Activated CD4-positive, alpha-beta memory T cell treated with anti-CD3 and anti-CD28 coated beads for 36 hours (primary cell): ENCODE measurements around the gene CNTN4. TPM values are rescaled to one million over a fixed set of nuclear protein-coding genes. Genes with fewer than 3 reads are reported as not detected.

ENCODE experiments used
- CTCF ChIA-PET: fragments of 350-600 bp; sonication (Branson Sonifier 250); formaldehyde crosslinking; loops from one replicate; lab custom pipeline; 2021; ENCODE audit warnings: antibody characterized with exemption, inconsistent platforms; lab: Charles Lee
- POLR2A ChIA-PET: fragments of 350-600 bp; sonication (Branson Sonifier 250); formaldehyde crosslinking; loops from one replicate; lab custom pipeline; 2021; ENCODE audit warnings: antibody characterized with exemption; lab: Charles Lee
- DNase-seq: peaks from one replicate; pipeline ENCODE4 v3.0.0-alpha.2; 2020
- H3K27ac Mint-ChIP-seq: one replicate; pipeline ENCODE4 v1.8.0; 2021; ENCODE audit warnings: mixed read lengths
- H3K27me3 Mint-ChIP-seq: one replicate; pipeline ENCODE4 v1.8.0; 2021; ENCODE audit warnings: mixed read lengths
- H3K36me3 Mint-ChIP-seq: one replicate; pipeline ENCODE4 v1.8.0; 2021; ENCODE audit warnings: mixed read lengths
- H3K4me1 Mint-ChIP-seq: one replicate; pipeline ENCODE4 v1.8.0; 2021; ENCODE audit warnings: low read depth, mixed read lengths
- H3K4me3 Mint-ChIP-seq: one replicate; pipeline ENCODE4 v1.8.0; 2021; ENCODE audit warnings: mild to moderate bottlenecking, mixed read lengths
- H3K9me3 Mint-ChIP-seq: one replicate; pipeline ENCODE4 v1.8.0; 2021; ENCODE audit warnings: mixed read lengths
- intact Hi-C: fragments of 100-400 bp; cut with micrococcal nuclease; formaldehyde crosslinking; loops from one replicate; pipeline ENCODE4 v1.15.1; 2023
- total RNA-seq, 2 experiments: library from RNA; stranded (reverse); gene quantifications; one replicate each; pipeline ENCODE4 v1.2.3, GENCODE V29; 2021

CNTN4 gene
- total RNA-seq, 2 experiments from 2014 or later = not detected

- no peaks in the 10 kb centered on the region for H3K9me3 Mint-ChIP-seq
- no peaks in the 10 kb centered on the region for H3K4me1 Mint-ChIP-seq
- H3K27me3 Mint-ChIP-seq = no peaks in the 10 kb centered on the region
- DNase-seq = no peak
- H3K4me3 Mint-ChIP-seq = no peak overlapping the region
- no peaks in the 10 kb centered on the region for H3K36me3 Mint-ChIP-seq
- CTCF ChIA-PET = no interaction called here
- intact Hi-C loops = no loop called here
- POLR2A ChIA-PET = no interaction called here
- no peak overlapping the region for H3K27ac Mint-ChIP-seq
Observed at GRCh38 chr3:2236203-2236602, 137.5 kb downstream of the CNTN4 start.

DNA sequence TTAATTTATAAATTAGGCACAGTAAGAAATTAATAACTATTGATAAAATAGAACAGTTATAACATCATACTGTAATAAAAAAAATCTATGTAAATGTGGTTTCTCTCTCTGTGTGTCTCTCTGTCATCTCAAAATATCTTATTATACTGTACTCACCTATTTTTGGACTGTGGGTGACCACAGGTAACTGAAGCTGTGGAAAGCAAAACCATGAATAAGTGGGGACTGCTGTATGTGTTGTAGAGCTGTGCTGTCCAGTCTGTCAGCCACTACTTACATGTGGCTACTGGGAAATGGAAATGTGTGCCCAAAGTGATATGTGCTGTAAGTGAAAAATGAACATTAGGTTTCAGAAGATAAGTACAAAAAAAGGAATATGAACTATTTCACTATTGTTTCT, 145.5 kb downstream of the CNTN4 start:
- DNase-seq = no peak
- H3K36me3 Mint-ChIP-seq = no peaks in the 10 kb centered on the region
- no peaks in the 10 kb centered on the region for H3K9me3 Mint-ChIP-seq
- no peak overlapping the region for H3K4me3 Mint-ChIP-seq
- H3K27me3 Mint-ChIP-seq = no peaks in the 10 kb centered on the region
- CTCF ChIA-PET = no interaction called here
- POLR2A ChIA-PET = no interaction called here
- intact Hi-C loops = no loop called here
- no peaks in the 10 kb centered on the region for H3K4me1 Mint-ChIP-seq
- H3K27ac Mint-ChIP-seq = no peak overlapping the region

- Mint-ChIP-seq H3K27ac (no peak overlapping the region), H3K36me3 (no peaks in the 10 kb centered on the region), H3K4me3 (no peak overlapping the region), H3K27me3 (no peaks in the 10 kb centered on the region), H3K9me3 (no peaks in the 10 kb centered on the region), H3K4me1 (no peaks in the 10 kb centered on the region)
- POLR2A ChIA-PET = no interaction called here
- CTCF ChIA-PET = no interaction called here
- intact Hi-C loops = no loop called here
- no peak for DNase-seq
Observed at GRCh38 chr3:2246873-2247648, 148.4 kb downstream of the CNTN4 start.

- no peaks in the 10 kb centered on the region for H3K9me3 Mint-ChIP-seq
- no peaks in the 10 kb centered on the region for H3K36me3 Mint-ChIP-seq
- no peak overlapping the region for H3K27ac Mint-ChIP-seq
- no peaks in the 10 kb centered on the region for H3K4me1 Mint-ChIP-seq
- no peak overlapping the region for H3K4me3 Mint-ChIP-seq
- intact Hi-C loops = no loop called here
- ChIA-PET POLR2A (no interaction called here), CTCF (no interaction called here)
- H3K27me3 Mint-ChIP-seq = no peaks in the 10 kb centered on the region
- DNase-seq = no peak
Observed at GRCh38 chr3:2247831-2248230, 149.2 kb downstream of the CNTN4 start.

DNA sequence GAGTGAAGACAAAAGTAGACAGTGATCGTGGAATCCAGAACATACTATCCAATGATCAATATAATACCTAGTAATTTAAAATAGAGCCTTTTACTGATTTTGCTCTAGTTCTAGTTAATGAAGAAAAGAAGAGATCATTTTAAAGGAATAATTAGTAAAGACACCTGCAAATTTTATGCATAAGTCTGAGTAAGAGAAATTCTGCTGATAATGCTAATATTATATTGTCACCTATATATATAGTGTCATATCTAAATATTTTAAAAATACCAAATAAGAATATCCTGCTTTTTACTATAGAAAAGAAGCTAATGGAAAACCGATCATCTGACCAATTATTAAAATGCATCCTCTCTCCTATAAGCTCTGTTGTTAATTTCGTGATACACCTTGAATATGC, 152.1 kb downstream of the CNTN4 start:
- ChIA-PET CTCF (no interaction called here), POLR2A (no interaction called here)
- H3K36me3 Mint-ChIP-seq = no peaks in the 10 kb centered on the region
- H3K4me1 Mint-ChIP-seq = no peaks in the 10 kb centered on the region
- intact Hi-C loops = no loop called here
- DNase-seq = no peak
- no peak overlapping the region for H3K4me3 Mint-ChIP-seq
- no peaks in the 10 kb centered on the region for H3K27me3 Mint-ChIP-seq
- H3K27ac Mint-ChIP-seq = no peak overlapping the region
- no peaks in the 10 kb centered on the region for H3K9me3 Mint-ChIP-seq

DNA sequence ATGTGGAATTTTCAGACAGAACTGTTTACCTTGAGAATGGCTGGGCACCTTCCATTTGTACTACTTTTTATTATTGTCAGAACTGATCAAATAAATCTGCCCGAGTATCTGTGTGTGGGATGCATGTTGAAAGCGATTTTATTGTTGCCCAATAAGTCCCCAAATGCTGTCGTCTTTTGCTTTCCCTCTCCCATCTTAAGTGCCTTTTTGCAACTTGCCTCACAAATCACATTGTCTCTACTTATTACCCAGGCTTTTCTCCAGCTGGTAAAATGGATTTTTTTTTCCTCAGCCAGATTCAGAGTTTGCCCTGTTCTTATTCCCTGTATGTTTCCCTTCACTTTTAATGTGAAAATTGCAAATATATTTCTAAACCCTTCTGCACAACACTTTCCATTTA, 163.1 kb downstream of the CNTN4 start:
- Mint-ChIP-seq H3K27ac (no peak overlapping the region), H3K27me3 (no peaks in the 10 kb centered on the region), H3K9me3 (no peaks in the 10 kb centered on the region), H3K4me1 (no peaks in the 10 kb centered on the region), H3K36me3 (no peaks in the 10 kb centered on the region), H3K4me3 (no peak overlapping the region)
- DNase-seq = no peak
- POLR2A ChIA-PET = no interaction called here
- intact Hi-C loops = no loop called here
- CTCF ChIA-PET = no interaction called here

GRCh38 chr3:2262204-2262603, 163.5 kb downstream of the CNTN4 start:
- no peak for DNase-seq
- Mint-ChIP-seq H3K27me3 (no peaks in the 10 kb centered on the region), H3K9me3 (no peaks in the 10 kb centered on the region), H3K4me3 (no peak overlapping the region), H3K4me1 (no peaks in the 10 kb centered on the region), H3K27ac (no peak overlapping the region), H3K36me3 (no peaks in the 10 kb centered on the region)
- CTCF ChIA-PET = no interaction called here
- POLR2A ChIA-PET = no interaction called here
- intact Hi-C loops = no loop called here

DNA sequence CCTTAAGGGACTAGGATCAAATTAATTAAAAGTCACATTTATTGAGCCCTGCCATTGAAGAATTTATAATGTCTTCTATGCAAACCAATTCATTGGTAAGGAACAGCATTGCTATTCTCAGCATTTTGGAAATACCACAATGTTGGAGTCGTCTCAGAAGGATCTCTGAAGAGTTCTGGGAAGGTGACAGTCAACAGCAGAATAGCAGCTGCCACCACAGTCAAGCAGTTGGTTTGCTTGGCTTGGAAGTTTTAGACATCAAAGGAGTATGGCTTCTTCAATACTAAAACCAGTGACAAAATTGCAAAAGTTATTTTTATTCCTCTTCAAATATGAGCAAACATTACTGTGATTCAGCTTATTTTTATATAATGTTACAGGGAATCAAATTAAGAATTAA, 167.9 kb downstream of the CNTN4 start:
- DNase-seq = no peak
- H3K4me1 Mint-ChIP-seq = no peaks in the 10 kb centered on the region
- no peak overlapping the region for H3K4me3 Mint-ChIP-seq
- intact Hi-C loops = no loop called here
- no peaks in the 10 kb centered on the region for H3K36me3 Mint-ChIP-seq
- no peaks in the 10 kb centered on the region for H3K27me3 Mint-ChIP-seq
- CTCF ChIA-PET = no interaction called here
- no peaks in the 10 kb centered on the region for H3K9me3 Mint-ChIP-seq
- no peak overlapping the region for H3K27ac Mint-ChIP-seq
- POLR2A ChIA-PET = no interaction called here

GRCh38 chr3:2268779-2269178, 170.1 kb downstream of the CNTN4 start:
- H3K4me3 Mint-ChIP-seq = no peak overlapping the region
- DNase-seq = no peak
- no peaks in the 10 kb centered on the region for H3K4me1 Mint-ChIP-seq
- POLR2A ChIA-PET = no interaction called here
- H3K9me3 Mint-ChIP-seq = no peaks in the 10 kb centered on the region
- no peaks in the 10 kb centered on the region for H3K27me3 Mint-ChIP-seq
- no peak overlapping the region for H3K27ac Mint-ChIP-seq
- intact Hi-C loops = no loop called here
- CTCF ChIA-PET = no interaction called here
- no peaks in the 10 kb centered on the region for H3K36me3 Mint-ChIP-seq

DNA sequence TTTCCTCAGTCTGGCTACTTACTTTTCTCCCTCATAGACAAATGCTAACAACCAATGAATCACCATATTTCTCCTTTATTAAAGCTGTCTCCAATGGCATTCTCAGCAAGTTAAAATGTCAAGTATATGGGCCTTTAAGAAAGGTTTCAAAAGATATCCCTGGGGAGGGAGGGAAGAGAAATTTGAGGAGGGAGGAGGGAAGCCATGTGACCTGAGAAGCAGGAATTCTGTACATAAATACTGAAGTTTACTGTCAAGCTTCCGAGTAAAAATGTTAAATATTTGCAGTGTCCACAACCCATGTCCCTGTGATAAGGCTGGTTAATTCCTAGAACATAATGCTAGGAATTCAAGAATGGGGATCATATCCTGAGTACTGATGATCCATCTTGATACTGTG, 175.9 kb downstream of the CNTN4 start:
- intact Hi-C loops = no loop called here

DNA sequence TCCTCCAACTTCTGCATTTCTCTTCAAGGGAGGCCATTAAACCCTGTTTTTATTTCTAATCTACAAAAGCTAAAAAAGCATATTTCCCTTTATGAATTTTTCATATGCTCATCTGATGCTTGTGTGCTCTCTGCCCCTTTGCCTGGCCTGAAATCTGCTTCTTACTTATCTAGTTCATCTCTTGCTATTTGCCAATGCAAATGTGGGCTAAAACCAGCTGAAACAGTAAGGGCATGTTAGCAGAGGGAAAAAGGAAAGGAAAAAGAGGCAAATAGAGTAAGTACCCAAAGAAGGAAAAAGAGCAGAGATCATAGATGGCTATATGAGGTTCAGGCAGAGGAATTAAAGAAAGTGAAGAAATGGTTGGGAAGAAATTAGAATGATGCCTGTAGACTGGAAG, 185.2 kb downstream of the CNTN4 start:
- Mint-ChIP-seq H3K4me1 (no peaks in the 10 kb centered on the region), H3K36me3 (no peaks in the 10 kb centered on the region), H3K27me3 (no peaks in the 10 kb centered on the region), H3K9me3 (no peaks in the 10 kb centered on the region), H3K4me3 (no peak overlapping the region), H3K27ac (no peak overlapping the region)
- ChIA-PET POLR2A (no interaction called here), CTCF (no interaction called here)
- intact Hi-C loops = no loop called here
- DNase-seq = no peak

More for the DNA sequence above, 175.9 kb downstream of the CNTN4 start:
- DNase-seq = no peak
- POLR2A ChIA-PET = no interaction called here
- Mint-ChIP-seq H3K36me3 (no peaks in the 10 kb centered on the region), H3K4me1 (no peaks in the 10 kb centered on the region), H3K27me3 (no peaks in the 10 kb centered on the region), H3K4me3 (no peak overlapping the region), H3K27ac (no peak overlapping the region), H3K9me3 (no peaks in the 10 kb centered on the region)
- CTCF ChIA-PET = no interaction called here

- no peaks in the 10 kb centered on the region for H3K36me3 Mint-ChIP-seq
- H3K27ac Mint-ChIP-seq = no peak overlapping the region
- DNase-seq = no peak
- ChIA-PET POLR2A (no interaction called here), CTCF (no interaction called here)
- H3K4me3 Mint-ChIP-seq = no peak overlapping the region
- no peaks in the 10 kb centered on the region for H3K27me3 Mint-ChIP-seq
- intact Hi-C loops = no loop called here
- no peaks in the 10 kb centered on the region for H3K4me1 Mint-ChIP-seq
- H3K9me3 Mint-ChIP-seq = peaks cover 1% of the 10 kb centered on the region
Observed at GRCh38 chr3:2300938-2301337, 202.3 kb downstream of the CNTN4 start.

- Mint-ChIP-seq H3K27ac (no peak overlapping the region), H3K27me3 (no peaks in the 10 kb centered on the region), H3K4me3 (no peak overlapping the region), H3K36me3 (no peaks in the 10 kb centered on the region), H3K4me1 (no peaks in the 10 kb centered on the region), H3K9me3 (peaks cover 1% of the 10 kb centered on the region)
- CTCF ChIA-PET = no interaction called here
- POLR2A ChIA-PET = no interaction called here
- intact Hi-C loops = no loop called here
- no peak for DNase-seq
Observed at GRCh38 chr3:2301361-2301760, 202.7 kb downstream of the CNTN4 start.
